T-helper 2 cell (primary cell): ENCODE results near the gene ARHGEF19.
"Not testable (repeated sequence)": the region's sequence is repeated elsewhere in the genome, so short reads cannot be mapped to it uniquely, and the experiment has no call there.

Experiments
- DNase-seq, 5 experiments: peaks; one replicate each; pipeline versions ENCODE4 v3.0.0 to v3.0.0-alpha.2; 2012 to 2022

The ARHGEF19 gene

GRCh38 chr1:16243936-16244649, 31.6 kb upstream of the ARHGEF19 start:
- peak; percentile 31 to 79 (median 59) for DNase-seq

- no peak for DNase-seq
Observed at GRCh38 chr1:16243215-16243610, 30.8 kb upstream of the ARHGEF19 start.

GRCh38 chr1:16242556-16243214, 30.2 kb upstream of the ARHGEF19 start:
- no peak for DNase-seq

- DNase-seq, result no peak
Observed at GRCh38 chr1:16241221-16241708, 28.8 kb upstream of the ARHGEF19 start.

GRCh38 chr1:16239972-16240491, 27.6 kb upstream of the ARHGEF19 start:
- DNase-seq, result no peak

GRCh38 chr1:16237343-16237830, 24.9 kb upstream of the ARHGEF19 start:
- DNase-seq, result no peak

GRCh38 chr1:16236511-16237342, 24.3 kb upstream of the ARHGEF19 start, which contains the start of gene CPLANE2:
TSS of gene CPLANE2 (minus strand) at chr1:16237183. CDS start at chr1:16236742, 441 bp downstream.
- DNase-seq, result peak; percentile 92 to 94 (median 93)

GRCh38 chr1:16235944-16236510, 23.6 kb upstream of the ARHGEF19 start:
- peak in 4 of 5 experiments; percentile 23 to 82 (median 42) for DNase-seq

- no peak for DNase-seq
Observed at GRCh38 chr1:16235347-16235746, 22.9 kb upstream of the ARHGEF19 start.

GRCh38 chr1:16233431-16233830, 21.0 kb upstream of the ARHGEF19 start:
- DNase-seq, result no peak

- no peak for DNase-seq
Observed at GRCh38 chr1:16232316-16232710, 19.9 kb upstream of the ARHGEF19 start.

GRCh38 chr1:16231331-16232315, 19.2 kb upstream of the ARHGEF19 start:
- DNase-seq, result no peak

- no peak for DNase-seq
Observed at GRCh38 chr1:16230744-16231143, 18.3 kb upstream of the ARHGEF19 start.

- DNase-seq, result no peak
Observed at GRCh38 chr1:16229976-16230740, 17.7 kb upstream of the ARHGEF19 start.

GRCh38 chr1:16226490-16227179, 14.2 kb upstream of the ARHGEF19 start:
- DNase-seq, result no peak

- no peak for DNase-seq
Observed at GRCh38 chr1:16226129-16226489, 13.7 kb upstream of the ARHGEF19 start.

GRCh38 chr1:16224472-16224871, 12.0 kb upstream of the ARHGEF19 start:
- no peak for DNase-seq

GRCh38 chr1:16222716-16223115, 10.3 kb upstream of the ARHGEF19 start:
- not testable (repeated sequence) for DNase-seq

- no peak for DNase-seq
Observed at GRCh38 chr1:16221499-16221898, 9.0 kb upstream of the ARHGEF19 start.
